CD4-positive, alpha-beta T cell treated with Interleukin-6 at 100 ng/mL for 8 hours (primary cell): ENCODE data around the gene TMEM106B.
A peak's percentile ranks its signal among the peaks of the same experiment; 100 is the strongest.
"Not testable (repeated sequence)": the region's sequence is repeated elsewhere in the genome, so short reads cannot be mapped to it uniquely, and the experiment has no call there.

ENCODE experiments used
- DNase-seq: peaks from one replicate; pipeline ENCODE4 v3.0.0-alpha.2; 2020; ENCODE audit warnings: mixed read lengths, low spot score

The TMEM106B gene

DNA sequence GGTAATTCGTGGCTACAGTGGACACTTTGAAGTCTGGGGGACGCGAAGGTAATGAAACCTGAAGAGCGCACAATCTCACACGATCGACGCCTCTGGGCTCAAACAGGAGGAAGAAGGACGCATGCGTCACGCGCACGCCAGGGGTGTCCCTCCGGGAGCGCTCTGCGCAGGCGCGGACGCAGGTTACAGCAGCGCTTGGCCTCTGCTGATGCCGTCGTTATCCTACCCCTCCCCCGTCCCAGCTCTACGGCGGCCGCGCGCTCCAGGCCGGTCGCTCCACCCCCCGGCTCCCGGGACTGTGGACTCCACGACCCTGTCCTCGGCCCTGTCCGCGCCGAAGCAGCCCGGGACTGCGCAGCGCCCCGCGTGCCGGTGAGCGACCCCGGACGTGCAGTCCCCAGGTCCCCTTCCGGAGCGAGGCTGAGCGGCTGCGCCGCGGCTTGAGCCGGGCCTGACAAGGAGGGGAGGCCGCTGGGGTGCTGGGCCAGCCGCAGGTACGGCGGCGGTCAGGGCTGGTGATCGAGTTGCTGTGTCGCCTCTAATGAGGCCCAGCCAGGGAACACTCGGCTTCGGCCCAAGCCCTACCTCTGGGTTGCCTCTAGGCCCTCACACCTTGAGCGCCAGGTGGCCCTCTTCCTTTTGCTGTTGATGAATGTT lies at the start of gene TMEM106B:
Gene TMEM106B (plus strand): TSS at position 241 of the 657 bp plus-strand sequence. CDS start 3,517 bp downstream, outside the sequence.
- DNase-seq: peak; percentile 97

DNA sequence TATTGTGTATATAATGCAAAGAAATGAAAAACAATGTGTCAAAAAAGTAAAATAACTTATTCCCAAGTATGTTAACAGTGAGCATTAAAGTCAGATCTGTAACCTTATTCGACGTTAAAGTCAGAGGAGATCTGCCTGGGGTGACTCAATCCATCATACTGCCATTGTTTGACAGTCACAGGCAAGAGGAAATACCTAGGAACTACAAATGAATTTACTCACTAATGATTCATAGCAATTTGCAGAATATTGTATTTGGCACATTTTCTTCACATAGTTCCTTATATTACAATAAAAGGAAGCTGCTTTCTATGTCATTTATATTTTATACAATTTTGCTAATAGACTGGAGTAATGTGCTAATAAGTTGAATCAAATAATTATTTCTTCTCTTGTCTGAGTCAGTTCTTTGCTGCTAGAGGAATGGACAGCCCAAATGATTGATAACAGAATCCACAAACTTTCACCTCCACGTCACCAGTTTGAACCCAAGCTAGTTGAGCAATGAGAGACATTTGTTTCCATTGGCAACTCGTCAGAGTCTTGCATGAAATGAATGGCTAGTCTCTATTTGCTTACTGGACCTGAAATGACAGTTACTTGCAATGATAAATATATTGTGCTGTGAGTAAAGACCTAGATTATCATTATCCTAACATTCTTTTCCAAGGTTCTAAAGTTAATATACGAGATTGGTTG lies 48.5 kb upstream of the TMEM106B start:
- no peak for DNase-seq

DNA sequence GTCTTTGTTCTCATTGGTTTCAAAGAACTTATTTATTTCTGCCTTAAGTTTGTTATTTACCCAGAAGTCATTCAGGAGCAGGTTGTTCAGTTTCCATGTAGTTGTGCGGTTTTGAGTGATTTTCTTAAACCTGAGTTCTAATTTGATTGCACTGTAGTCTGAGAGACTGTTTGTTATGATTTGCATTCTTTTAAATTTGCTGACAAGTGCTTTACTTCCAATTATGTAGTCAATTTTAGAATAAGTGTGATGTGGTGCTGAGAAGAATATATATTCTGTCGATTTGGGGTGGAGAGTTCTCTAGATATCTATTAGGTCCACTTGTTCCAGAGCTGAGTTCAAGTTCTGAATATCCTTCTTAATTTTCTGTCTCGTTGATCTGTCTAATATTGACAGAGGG lies 43.0 kb upstream of the TMEM106B start:
- DNase-seq: not testable (repeated sequence)

DNA sequence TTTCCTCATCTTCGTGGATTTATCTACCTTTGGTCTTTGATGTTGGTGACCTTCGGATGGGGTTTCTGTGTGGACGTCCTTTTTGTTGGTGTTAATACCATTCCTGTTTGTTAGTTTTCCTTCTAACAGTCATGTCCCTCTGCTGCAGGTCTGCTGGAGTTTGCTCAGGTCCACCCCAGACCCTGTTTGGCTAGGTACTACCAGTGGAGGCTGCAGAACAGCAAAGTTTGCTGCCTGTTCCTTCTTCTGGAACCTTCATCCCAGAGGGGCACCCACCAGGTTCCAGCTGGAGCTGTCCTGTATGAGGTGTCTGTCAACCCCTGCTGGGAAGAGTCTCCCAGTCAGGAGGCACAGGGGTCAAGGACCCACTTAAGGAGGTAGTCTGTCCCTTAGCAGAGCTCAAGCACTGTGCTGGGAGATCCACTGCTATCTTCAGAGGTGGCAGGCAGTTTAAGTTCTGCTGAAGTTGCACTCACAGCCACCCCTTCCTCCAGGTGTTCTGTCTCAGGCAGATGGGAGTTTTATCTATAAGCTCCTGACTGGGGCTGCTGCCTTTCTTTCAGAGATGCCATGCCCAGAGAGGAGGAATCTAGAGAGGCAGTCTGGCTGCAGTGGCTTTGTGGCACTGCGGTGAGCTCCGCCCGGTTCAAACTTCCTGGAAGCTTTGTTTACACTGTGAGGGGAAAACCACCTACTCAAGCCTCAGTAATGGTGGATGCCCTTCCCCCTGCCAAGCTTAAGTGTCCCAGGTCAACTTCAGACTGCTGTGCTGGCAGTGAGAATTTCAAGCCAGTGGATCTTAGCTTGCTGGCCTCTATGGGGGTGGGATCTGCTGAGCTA lies 40.9 kb upstream of the TMEM106B start:
- DNase-seq: peak; percentile 67

DNA sequence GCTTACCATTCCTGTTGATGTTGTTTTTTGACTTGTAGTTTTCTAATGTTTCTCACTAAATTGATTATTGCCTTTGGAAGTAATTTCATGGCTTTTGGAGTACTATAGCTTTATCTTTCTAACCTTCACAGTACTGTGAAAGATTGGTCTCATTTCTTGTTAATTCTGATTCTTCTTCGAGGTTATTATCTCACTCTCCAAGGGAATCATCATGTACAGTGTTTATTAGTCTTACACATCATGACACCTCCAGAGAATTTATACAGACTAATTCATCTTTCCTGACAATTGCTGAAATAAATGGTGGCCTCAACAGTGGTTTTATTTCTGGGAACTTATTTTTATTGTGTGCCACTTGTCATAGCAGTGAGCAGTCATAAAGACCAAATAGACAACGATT lies 37.4 kb upstream of the TMEM106B start:
- no peak for DNase-seq

DNA sequence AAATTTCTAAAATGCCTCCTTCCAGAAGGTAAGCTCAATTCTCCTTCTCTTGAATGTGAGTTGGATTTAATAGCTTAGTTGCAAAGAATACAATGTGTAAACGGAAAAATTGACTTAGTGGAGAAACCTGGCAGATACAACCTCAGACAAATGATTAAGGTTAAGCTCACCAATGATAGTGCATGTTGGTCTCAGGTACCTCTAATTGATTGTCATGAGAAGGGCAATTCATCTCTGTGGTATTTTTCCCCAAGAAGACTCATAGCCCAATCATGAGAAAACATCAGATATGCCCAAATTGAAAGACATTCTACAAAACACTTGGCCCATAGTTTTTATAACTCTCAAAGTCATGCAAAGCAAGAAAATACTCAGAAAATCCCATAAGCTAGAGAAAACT lies 36.2 kb upstream of the TMEM106B start:
- no peak for DNase-seq

DNA sequence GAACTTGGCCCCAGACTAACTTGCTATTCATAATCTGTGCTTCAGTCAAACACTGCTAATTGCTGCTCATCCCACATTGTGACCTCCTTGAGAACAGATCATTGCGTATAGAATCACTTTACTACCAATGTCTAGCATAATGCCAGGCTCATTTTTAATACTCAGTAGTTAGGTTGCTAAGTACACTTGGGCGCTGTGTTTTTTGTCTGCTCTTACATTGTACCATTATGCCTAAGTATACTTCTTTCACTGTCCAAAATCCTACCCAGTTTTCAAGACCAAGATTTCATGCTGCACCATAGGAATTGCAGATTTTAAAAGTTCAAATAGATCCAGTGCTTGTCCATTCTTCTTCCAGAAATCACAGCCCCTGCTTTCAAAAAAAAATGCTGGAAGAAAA lies 32.8 kb upstream of the TMEM106B start:
- no peak for DNase-seq

DNA sequence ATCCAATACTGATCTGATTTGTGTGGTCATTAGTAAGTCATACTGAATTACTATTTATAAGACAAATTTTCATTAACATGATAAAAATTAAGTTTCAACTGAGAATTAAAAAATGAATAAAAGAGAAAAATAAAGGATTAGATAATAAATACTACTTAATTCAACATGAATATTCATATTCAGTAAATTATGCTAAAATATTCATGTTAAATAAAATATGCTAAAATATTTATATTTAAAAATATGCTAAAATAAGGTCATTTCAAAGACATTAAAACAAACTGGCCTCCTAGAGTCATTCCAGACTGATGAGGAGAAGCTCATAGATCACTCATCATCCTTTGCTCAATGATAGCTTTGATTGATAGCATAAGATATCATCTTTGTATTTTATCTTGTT lies 16.7 kb upstream of the TMEM106B start:
- no peak for DNase-seq

DNA sequence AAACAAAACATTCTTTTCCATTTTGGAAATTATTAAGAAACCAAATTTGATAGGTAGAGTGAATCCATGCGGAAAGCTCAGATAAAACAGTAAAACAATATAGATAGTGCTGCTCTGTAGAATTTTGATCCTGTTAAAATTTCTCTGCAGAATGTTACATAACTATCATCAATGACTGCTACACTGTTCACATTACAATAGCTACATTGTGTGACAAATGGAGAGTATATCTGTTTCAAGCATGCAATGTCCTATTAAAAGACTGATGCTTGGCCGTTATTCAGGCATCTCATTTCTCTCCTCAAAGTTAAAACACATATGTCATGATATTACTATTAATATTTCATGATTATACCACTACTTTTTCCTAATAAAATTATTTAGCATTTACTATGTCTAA lies 14.7 kb upstream of the TMEM106B start:
- no peak for DNase-seq

DNA sequence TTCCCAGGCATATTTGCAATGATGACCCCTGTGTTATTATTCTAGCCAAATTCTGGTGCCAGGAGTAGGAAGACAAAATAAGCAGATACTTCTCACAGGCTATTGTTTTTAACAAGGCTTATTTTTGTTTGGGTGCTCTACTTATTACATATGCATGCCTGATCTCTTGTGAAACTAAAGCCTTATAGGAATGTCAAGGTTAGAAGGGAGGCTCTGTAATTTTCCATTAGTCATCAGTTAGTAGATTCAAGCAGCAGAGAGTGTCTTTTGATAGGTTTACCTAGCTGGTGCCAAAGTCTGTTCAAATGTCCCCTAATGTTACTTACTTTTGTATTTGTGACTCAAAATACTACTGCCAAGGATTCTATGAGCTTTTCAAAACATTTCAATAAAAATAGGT lies 11.7 kb upstream of the TMEM106B start:
- DNase-seq: no peak

DNA sequence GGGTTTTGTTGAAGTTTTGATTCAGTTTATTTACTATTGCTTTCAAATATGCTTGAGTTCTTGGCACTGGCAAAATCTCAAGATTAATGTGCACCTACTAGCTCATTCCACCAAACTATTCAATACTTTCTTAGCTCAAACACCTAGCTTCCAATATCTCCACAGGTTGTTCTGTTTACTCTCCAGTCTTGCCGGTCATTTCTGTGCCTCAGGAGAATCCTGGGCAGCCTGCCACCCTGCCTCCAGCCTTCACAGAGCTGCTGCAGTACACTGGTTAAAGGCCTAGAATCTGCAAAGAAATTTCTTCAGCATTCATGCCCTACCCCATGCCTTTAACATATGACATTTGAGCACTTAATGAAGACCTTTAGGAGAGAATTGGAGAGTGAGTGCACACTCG lies 4.0 kb upstream of the TMEM106B start:
- DNase-seq: no peak

DNA sequence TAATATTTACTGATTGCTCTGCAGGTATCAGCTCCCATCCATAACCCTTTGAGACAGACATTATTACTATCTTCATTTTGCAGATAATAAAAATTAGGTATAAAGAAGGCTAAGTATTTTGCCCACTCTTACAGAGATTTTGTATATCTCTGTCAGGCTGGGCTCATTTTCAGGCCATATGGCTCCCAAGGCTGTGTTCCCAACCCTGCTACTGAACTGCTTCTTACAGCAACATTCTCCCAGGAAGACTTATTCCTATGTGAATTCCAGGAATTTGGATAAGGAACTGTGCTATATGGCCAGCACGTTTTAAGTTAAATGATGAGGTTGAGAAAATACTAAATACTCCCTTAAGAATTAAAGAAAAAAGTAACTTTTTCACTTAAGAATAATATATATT lies 1.9 kb upstream of the TMEM106B start:
- no peak for DNase-seq

DNA sequence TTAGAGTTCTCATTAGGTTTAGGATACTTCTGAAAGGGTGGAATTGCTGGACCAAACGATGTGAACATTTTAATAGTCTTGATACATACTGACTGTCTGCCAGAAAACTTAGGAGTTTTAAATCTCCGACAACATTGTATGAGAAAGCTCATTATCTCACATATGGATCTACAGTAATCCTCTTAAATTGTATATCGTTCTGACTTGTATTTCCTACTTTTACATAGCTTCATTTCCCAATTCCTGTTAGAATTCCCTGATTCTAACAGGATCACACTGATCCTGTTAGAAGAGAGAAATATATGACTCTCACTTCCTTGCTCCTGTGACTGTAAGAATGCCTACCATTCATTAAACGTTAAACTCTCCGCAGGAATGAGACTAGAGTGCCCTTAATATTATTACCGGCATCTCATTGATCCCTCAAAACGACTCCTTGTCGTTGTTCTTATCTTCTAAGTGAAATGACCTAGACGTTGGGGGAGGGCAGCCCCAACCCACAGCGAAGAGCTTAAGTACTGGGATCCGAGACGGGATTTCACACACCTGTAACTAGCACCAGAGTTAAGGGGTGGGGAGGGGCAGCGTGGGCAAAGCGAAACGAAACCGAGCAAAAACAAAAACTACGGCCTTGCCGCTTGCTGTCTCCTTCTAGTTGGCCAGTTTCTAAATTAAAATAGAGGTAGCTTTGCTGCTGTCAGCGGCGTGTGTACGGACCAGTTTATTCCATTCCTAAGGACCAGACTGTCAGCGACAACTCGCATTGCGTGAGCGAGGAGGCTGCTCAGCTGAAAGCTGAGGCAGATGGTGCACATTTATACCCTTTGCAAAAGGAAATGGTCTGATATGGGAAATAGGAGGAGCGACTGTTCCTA lies 678 bp upstream of the TMEM106B start:
- peak; percentile 33 for DNase-seq

DNA sequence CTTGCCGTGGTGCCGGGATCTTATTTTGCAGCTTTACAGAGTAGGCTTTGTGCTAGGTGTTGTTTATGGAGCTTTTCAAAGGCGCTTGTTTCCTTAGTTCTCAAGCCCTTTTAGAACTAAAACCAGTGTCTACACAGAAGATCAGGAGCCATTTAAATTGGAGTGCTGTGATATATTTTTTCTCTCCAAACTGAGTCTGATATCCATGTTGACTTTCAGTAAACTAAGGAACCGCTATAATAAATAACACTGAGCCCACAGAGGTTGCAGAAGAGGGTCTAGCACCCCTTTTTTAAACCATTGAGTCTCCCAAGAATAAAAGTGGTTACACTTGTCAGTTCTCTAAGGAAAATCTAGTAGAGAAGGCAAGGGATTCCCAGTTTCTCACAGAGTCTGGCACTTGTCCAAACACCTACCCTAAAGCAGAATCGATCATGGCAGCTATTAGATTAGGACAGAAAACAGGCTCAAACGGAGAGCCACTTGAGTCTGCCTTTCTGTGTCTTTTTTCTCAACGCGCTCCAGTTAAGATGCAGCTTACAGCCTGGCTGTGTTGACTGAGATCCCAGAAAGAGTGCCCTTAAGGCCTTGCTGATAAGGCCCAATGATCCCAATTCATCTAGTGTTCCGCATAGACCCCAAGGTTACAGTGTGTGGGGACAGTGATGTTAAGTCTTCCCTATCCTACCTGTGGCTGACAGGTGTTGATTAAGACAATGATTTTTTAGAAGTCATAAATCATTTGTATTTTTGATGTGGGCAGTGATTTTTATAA lies 804 bp downstream of the TMEM106B start:
- no peak for DNase-seq

DNA sequence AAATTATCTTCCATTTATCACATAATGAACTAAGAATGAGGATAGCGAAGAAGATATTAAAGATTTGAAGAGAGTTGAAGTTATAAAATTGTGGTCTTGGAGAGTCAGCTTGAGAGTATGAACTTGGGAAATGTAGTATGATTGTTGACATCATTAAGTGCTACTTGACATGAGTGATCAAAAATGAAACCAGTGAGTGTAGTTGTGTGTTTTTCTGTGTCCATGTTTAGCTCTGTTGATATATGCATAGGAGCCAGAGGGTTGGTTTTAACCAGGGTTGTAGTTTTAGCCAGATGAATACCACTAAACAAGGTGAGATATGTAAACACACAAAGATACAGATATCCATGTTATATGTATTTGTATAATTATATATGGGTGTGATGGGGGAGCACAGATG lies 6.2 kb downstream of the TMEM106B start:
- DNase-seq: no peak

DNA sequence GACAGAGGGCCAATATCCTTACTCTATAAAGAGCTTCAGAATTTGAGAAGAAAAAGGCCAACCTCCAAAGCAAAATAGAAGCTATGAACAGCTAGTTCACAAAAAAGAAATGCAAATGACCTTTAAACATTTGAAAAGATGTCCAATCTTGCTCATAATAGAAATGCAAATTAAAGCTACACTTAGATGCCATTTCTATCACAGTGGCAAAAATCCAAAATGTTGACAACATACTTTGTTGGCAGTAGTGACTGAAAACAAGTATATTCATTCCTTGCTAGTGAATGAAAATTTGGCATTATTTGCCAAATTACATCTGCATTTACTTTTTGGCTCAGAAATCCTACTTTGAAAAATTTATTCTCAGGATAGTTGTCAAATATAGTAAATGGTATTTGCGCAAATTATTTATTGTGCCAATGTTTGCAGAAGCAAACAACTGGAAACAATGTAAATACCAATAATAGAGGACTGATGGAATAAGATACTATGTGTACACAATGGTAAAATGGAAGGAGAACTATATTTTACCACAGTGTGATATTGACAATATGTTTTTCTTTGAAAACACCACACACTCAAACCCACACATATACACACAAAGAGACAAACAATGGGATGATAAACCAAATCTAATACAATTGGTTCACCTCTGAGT lies 9.4 kb downstream of the TMEM106B start:
- DNase-seq: no peak

DNA sequence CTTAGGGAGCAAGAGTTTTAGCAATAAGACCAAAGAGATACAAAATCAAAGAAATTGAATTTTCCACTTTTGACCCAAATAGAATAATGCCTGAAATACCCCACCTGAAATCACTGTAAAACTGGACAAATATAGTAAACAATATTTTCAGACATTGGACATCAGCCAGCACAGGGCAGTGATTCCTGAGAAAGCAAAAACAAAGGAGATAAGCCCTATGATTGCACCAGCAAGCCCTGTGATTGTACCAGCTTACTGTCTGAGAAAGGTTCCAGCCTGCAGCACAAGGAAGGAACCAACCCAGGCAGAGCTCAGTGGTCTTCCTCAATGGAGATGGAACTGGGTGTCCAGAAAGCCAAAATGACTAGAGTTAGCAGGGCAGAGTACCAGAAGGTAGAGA lies 10.3 kb downstream of the TMEM106B start:
- no peak for DNase-seq

DNA sequence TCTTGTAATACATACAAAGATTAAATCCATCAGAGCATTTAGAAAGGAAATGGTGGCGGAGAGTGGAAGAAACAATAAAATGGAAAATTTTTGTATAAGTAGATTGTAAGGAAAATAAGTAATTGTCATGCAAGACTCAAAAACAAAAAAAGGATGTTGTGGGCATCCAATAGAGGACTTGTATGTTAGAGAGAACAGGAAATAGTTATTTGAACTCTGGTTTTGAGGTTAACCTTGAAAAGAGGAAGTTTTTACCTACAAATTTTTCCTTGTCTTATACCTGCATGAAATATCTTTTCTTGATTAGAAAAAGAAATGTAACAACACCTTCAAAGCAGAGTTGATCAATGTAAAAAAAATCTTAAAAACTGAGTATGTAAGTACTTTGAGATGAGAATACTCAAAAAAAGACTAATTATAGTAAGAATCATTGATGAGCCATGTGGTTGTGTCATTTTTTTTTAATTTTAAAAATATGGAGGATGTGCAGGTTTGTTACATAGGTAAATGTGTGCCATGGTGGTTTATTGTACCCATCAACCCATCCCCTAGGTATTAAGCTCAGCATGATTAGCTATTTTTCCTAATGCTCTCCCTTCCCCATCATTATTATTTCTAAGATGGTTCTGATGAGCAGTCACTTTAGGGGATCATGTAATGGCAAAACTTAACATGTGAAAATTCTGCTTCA lies 11.9 kb downstream of the TMEM106B start:
- DNase-seq: peak; percentile 30

DNA sequence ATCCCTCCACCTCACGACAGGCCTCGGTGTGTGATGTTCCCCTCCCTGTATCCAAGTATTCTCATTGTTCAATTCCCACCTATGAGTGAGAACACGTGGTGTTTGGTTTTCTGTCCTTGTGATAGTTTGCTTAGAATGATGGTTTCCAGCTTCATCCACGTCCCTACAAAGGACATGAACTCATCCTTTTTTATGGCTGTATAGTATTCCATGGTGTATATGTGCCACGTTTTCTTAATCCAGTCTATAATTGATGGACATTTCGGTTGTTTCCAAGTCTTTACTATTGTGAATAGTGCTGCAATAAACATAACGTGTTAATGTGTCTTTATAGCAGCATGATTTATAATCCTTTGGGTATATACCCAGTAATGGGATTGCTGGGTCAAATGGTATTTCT lies 13.9 kb downstream of the TMEM106B start:
- not testable (repeated sequence) for DNase-seq

DNA sequence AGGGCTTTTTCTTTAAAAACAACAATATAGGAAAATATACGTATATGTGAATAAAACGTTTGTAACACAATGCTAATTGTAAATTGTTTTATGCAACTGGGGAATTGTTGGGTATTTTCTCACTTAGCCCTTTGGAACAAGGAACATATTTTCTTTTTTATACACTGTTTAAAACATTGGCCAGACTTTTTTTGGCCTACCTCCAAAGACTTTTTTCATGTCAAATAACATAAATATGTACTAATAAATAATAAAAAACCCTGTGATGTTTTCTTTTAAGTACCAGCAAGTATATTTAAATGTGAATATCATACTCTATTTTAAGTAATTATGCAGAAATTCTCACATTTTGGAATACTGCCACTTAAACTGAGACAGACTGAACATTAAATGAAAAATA lies 15.7 kb downstream of the TMEM106B start:
- no peak for DNase-seq
